Activated naive CD8-positive, alpha-beta T cell treated with anti-CD3 and anti-CD28 coated beads for 36 hours (primary cell): Measurements from ENCODE around the gene F13A1. TPM values are rescaled to one million over a fixed set of nuclear protein-coding genes. Genes with fewer than 3 reads are reported as not detected.

ENCODE experiments used
- DNase-seq: peaks from one replicate; pipeline ENCODE4 v3.0.0; 2021
- H3K27ac Mint-ChIP-seq: one replicate; pipeline ENCODE4 v1.8.0; 2022; ENCODE audit warnings: mild to moderate bottlenecking, moderate library complexity, mixed read lengths
- H3K27me3 Mint-ChIP-seq: one replicate; pipeline ENCODE4 v1.8.0; 2022; ENCODE audit warnings: mild to moderate bottlenecking, mixed read lengths
- H3K36me3 Mint-ChIP-seq: one replicate; pipeline ENCODE4 v1.8.0; 2021; ENCODE audit warnings: mild to moderate bottlenecking, mixed read lengths
- H3K4me1 Mint-ChIP-seq: one replicate; pipeline ENCODE4 v1.8.0; 2021; ENCODE audit warnings: mixed read lengths
- H3K4me3 Mint-ChIP-seq: one replicate; pipeline ENCODE4 v1.8.0; 2022; ENCODE audit warnings: mild to moderate bottlenecking, moderate library complexity, mixed read lengths
- H3K9me3 Mint-ChIP-seq: one replicate; pipeline ENCODE4 v1.8.0; 2022; ENCODE audit warnings: mixed read lengths
- total RNA-seq, 2 experiments: library from RNA; stranded (reverse); gene quantifications; one replicate each; pipeline ENCODE4 v1.2.3, GENCODE V29; 2021

The F13A1 gene
- total RNA-seq, 2 experiments from 2014 or later: not detected

GRCh38 chr6:6199678-6200077 lies 120.8 kb downstream of the F13A1 start:
- Mint-ChIP-seq H3K27ac (no peak overlapping the region), H3K4me3 (no peak overlapping the region), H3K9me3 (no peaks in the 10 kb centered on the region), H3K36me3 (no peaks in the 10 kb centered on the region), H3K27me3 (peaks cover 39% of the 10 kb centered on the region), H3K4me1 (no peaks in the 10 kb centered on the region)
- DNase-seq: no peak

DNA sequence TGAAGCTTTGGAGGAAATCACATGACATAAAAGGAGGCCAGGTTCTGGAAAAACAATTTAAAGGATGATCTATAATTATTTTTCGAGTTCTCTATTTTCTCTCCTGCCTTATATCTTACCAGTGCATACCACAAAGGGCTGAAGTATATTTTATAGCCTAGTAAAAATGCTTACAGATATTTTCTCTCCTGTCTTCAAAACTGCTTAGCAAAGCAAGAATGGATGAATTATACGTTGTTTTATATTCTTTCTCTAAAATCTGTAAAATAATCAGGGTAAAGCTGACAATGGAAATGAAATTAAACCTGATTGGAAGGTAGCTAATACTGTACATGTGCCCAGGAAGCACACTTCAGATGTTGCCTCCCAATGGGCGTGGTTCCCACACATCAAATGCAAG lies 123.7 kb downstream of the F13A1 start:
- DNase-seq: no peak
- Mint-ChIP-seq H3K9me3 (no peaks in the 10 kb centered on the region), H3K4me3 (no peak overlapping the region), H3K27me3 (peaks cover 50% of the 10 kb centered on the region), H3K27ac (no peak overlapping the region), H3K36me3 (no peaks in the 10 kb centered on the region), H3K4me1 (no peaks in the 10 kb centered on the region)

DNA sequence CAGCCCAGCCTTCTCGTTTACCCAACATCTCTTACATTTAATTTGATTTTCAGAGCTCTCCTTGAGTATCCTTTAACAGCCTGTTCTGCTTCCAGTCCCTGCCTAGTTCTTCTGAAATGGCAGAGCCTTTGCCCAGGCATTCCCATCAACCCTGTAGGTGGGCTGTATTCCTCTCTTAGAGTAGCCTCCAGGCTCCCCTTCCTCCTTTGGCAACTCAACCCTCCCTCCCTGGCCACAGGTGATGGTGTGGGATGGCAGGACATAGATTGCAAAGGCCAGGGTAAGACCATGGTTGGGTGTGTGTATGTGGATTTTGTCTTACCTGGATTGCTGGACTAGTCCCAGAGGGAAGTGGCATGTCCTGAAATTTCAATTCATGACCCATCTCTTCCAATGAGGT lies 125.4 kb downstream of the F13A1 start:
- no peak for DNase-seq
- Mint-ChIP-seq H3K27ac (no peak overlapping the region), H3K27me3 (peaks cover 41% of the 10 kb centered on the region), H3K9me3 (peaks cover 1% of the 10 kb centered on the region), H3K4me3 (no peak overlapping the region), H3K4me1 (no peaks in the 10 kb centered on the region), H3K36me3 (no peaks in the 10 kb centered on the region)

- H3K4me3 Mint-ChIP-seq: no peak overlapping the region
- peaks cover 27% of the 10 kb centered on the region for H3K27me3 Mint-ChIP-seq
- no peaks in the 10 kb centered on the region for H3K36me3 Mint-ChIP-seq
- no peak overlapping the region for H3K27ac Mint-ChIP-seq
- H3K4me1 Mint-ChIP-seq: no peaks in the 10 kb centered on the region
- DNase-seq: no peak
- H3K9me3 Mint-ChIP-seq: peaks cover 1% of the 10 kb centered on the region
Measured at GRCh38 chr6:6193221-6193745, 127.2 kb downstream of the F13A1 start.

- DNase-seq: no peak
- H3K4me1 Mint-ChIP-seq: no peaks in the 10 kb centered on the region
- peaks cover 27% of the 10 kb centered on the region for H3K27me3 Mint-ChIP-seq
- H3K4me3 Mint-ChIP-seq: no peak overlapping the region
- H3K9me3 Mint-ChIP-seq: peaks cover 1% of the 10 kb centered on the region
- H3K27ac Mint-ChIP-seq: no peak overlapping the region
- H3K36me3 Mint-ChIP-seq: no peaks in the 10 kb centered on the region
Measured at GRCh38 chr6:6191909-6192308, 128.6 kb downstream of the F13A1 start.

GRCh38 chr6:6191476-6191875 lies 129.0 kb downstream of the F13A1 start:
- no peak for DNase-seq
- Mint-ChIP-seq H3K36me3 (no peaks in the 10 kb centered on the region), H3K9me3 (peaks cover 1% of the 10 kb centered on the region), H3K27ac (no peak overlapping the region), H3K4me1 (no peaks in the 10 kb centered on the region), H3K27me3 (peaks cover 27% of the 10 kb centered on the region), H3K4me3 (no peak overlapping the region)

DNA sequence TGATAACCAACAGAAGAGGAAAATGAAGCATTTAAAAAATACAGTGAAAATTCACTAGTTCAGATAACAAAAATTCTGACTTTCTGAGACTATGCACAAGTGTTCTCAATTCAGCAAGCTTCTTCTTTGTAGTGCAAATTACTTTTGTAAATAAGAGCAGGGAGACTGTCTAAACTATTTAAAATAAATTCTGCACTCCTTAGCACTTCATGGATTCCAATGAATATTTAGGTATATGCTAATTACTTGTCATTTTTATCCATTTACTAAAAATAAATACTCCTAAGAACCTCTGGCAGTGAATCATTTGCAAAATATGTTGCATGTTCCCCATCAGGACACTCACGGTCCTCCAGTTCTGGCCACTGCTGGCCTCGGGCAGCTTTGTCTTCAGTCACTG lies 139.8 kb downstream of the F13A1 start:
- H3K27ac Mint-ChIP-seq: no peak overlapping the region
- H3K4me1 Mint-ChIP-seq: no peaks in the 10 kb centered on the region

GRCh38 chr6:6179858-6180623 lies 140.4 kb downstream of the F13A1 start:
- Mint-ChIP-seq H3K9me3 (no peaks in the 10 kb centered on the region), H3K4me1 (no peaks in the 10 kb centered on the region), H3K27ac (no peak overlapping the region), H3K27me3 (peaks cover 10% of the 10 kb centered on the region), H3K36me3 (no peaks in the 10 kb centered on the region), H3K4me3 (no peak overlapping the region)
- DNase-seq: no peak

More for the DNA sequence above, 139.8 kb downstream of the F13A1 start:
- DNase-seq: no peak
- Mint-ChIP-seq H3K9me3 (no peaks in the 10 kb centered on the region), H3K4me3 (no peak overlapping the region), H3K27me3 (peaks cover 10% of the 10 kb centered on the region), H3K36me3 (no peaks in the 10 kb centered on the region)

DNA sequence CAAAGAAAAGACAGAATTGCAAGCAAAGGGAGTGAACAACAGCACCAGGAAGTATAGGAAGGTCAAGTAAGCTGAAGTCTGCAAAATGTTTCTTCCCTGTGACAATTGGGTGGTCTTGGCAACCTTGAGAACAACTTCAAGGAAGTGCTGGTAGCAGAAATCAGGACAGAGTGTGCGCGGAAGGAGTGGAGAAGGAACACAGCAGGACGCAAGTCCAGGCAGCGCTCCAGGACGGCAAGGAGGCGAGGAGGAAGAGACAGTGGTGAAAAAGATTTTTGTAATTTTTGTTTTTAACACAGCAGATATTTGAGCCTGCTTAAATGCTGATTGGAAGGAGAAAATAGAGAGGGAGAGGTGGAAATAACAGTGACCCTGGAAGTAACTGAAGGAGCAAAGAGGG lies 141.7 kb downstream of the F13A1 start:
- H3K36me3 Mint-ChIP-seq: no peaks in the 10 kb centered on the region
- H3K4me3 Mint-ChIP-seq: no peak overlapping the region
- no peak overlapping the region for H3K27ac Mint-ChIP-seq
- DNase-seq: no peak
- peaks cover 10% of the 10 kb centered on the region for H3K27me3 Mint-ChIP-seq
- H3K4me1 Mint-ChIP-seq: no peaks in the 10 kb centered on the region
- H3K9me3 Mint-ChIP-seq: no peaks in the 10 kb centered on the region

DNA sequence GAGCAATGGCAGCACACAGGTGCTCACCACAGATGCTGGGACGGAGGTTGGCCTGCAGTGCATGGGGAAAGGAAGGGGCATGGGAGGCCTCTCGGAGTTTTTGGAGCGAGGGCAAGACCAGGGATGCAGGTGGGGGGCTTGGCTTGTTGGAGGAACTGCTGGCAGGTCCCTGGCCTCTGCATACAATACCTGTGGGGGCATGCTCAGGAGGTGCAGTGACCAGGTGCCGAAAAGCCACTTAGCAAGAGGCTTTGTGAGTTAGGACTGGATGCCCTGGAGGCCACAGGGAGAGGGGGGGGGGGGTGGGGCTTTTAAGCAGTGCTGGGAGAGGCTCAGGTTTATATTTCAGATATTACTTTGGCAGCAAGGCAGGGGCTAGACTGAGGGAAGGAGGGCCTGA lies 142.7 kb downstream of the F13A1 start:
- DNase-seq: no peak
- Mint-ChIP-seq H3K4me1 (no peaks in the 10 kb centered on the region), H3K36me3 (no peaks in the 10 kb centered on the region), H3K27me3 (peaks cover 10% of the 10 kb centered on the region), H3K9me3 (no peaks in the 10 kb centered on the region), H3K4me3 (no peak overlapping the region), H3K27ac (no peak overlapping the region)

- H3K9me3 Mint-ChIP-seq: no peaks in the 10 kb centered on the region
- H3K4me1 Mint-ChIP-seq: no peaks in the 10 kb centered on the region
- peaks cover 7% of the 10 kb centered on the region for H3K27me3 Mint-ChIP-seq
- H3K36me3 Mint-ChIP-seq: no peaks in the 10 kb centered on the region
- H3K4me3 Mint-ChIP-seq: no peak overlapping the region
- no peak overlapping the region for H3K27ac Mint-ChIP-seq
- DNase-seq: no peak
Measured at GRCh38 chr6:6176586-6177228, 143.8 kb downstream of the F13A1 start.

DNA sequence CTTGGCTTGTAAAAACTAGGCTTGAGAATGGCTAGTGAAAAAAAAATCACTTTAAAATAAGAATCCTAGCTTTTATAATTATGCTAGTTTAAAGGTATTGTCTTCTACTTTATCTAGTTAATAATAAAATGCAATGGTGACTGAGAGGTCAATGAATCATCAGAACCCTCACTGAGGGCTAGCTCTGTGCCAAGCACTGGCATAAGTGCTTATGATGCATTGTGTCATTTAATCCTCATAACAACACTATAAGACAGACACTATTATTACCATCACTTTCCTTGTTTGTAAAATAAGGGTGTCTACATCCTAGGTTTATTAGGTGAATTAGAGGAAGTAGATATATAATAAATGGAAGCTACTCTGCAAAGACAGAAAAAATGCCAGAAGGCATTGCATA lies 144.3 kb downstream of the F13A1 start:
- Mint-ChIP-seq H3K9me3 (no peaks in the 10 kb centered on the region), H3K36me3 (no peaks in the 10 kb centered on the region), H3K27me3 (peaks cover 9% of the 10 kb centered on the region), H3K27ac (no peak overlapping the region), H3K4me3 (no peak overlapping the region), H3K4me1 (no peaks in the 10 kb centered on the region)
- no peak for DNase-seq

- no peak for DNase-seq
- Mint-ChIP-seq H3K36me3 (no peaks in the 10 kb centered on the region), H3K4me3 (no peak overlapping the region), H3K4me1 (no peaks in the 10 kb centered on the region), H3K9me3 (no peaks in the 10 kb centered on the region), H3K27ac (no peak overlapping the region), H3K27me3 (peaks cover 7% of the 10 kb centered on the region)
Measured at GRCh38 chr6:6169141-6169540, 151.3 kb downstream of the F13A1 start.

DNA sequence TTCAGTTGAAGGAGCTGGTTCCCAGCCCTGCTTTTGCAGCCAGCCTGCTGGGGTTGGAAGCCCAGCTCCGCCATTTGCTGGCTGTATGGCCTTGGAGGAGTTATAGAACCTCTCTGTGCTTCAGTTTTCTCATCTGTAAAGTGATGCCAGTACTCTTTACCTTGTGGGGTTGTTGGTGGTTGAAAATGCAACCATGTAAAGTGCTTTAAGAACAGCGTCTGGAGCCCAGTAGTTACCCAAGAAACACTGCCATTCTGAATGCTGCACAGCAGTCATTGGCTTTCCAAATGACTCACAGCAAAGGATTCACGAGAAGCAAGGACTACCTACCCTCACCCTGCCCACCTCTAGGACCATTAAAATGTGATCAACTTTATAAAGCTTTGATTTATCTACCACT lies 154.4 kb downstream of the F13A1 start:
- H3K4me1 Mint-ChIP-seq: no peaks in the 10 kb centered on the region
- DNase-seq: no peak
- H3K27me3 Mint-ChIP-seq: peaks cover 4% of the 10 kb centered on the region
- no peak overlapping the region for H3K4me3 Mint-ChIP-seq
- H3K27ac Mint-ChIP-seq: no peak overlapping the region
- no peaks in the 10 kb centered on the region for H3K9me3 Mint-ChIP-seq
- H3K36me3 Mint-ChIP-seq: no peaks in the 10 kb centered on the region

GRCh38 chr6:6164367-6164766 lies 156.1 kb downstream of the F13A1 start:
- Mint-ChIP-seq H3K9me3 (no peaks in the 10 kb centered on the region), H3K4me1 (no peaks in the 10 kb centered on the region), H3K27ac (no peak overlapping the region), H3K4me3 (no peak overlapping the region), H3K36me3 (no peaks in the 10 kb centered on the region), H3K27me3 (peaks cover 4% of the 10 kb centered on the region)
- no peak for DNase-seq

DNA sequence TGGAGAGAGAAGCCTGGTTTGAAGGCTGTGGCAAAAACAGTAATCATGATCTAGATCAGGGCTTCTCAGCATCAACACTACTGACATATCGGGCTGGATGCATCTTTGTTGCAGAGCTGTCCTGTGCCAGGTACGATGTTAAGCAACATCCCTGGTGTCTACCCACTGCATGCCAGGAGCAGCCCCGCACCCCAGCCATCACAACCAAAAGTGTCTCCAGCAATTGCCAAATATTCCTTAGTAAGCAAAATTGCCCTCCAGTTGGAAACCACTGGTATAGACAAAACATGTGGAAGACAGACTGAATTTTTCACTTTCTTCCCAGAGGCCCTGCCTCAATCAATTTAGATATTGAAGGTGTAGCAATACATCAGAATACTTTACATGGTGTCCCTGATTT lies 166.1 kb downstream of the F13A1 start:
- H3K36me3 Mint-ChIP-seq: no peaks in the 10 kb centered on the region
- H3K9me3 Mint-ChIP-seq: no peaks in the 10 kb centered on the region
- no peak overlapping the region for H3K4me3 Mint-ChIP-seq
- DNase-seq: no peak
- no peaks in the 10 kb centered on the region for H3K4me1 Mint-ChIP-seq
- no peak overlapping the region for H3K27ac Mint-ChIP-seq
- H3K27me3 Mint-ChIP-seq: peaks cover 5% of the 10 kb centered on the region
